ENCODE measurements around the gene CAPN9. TPM values are rescaled to one million over a fixed set of nuclear protein-coding genes. Genes with fewer than 3 reads are reported as not detected.

The CAPN9 gene
- total and polyA plus RNA-seq, 5 experiments from 2014 or later: not detected

DNA sequence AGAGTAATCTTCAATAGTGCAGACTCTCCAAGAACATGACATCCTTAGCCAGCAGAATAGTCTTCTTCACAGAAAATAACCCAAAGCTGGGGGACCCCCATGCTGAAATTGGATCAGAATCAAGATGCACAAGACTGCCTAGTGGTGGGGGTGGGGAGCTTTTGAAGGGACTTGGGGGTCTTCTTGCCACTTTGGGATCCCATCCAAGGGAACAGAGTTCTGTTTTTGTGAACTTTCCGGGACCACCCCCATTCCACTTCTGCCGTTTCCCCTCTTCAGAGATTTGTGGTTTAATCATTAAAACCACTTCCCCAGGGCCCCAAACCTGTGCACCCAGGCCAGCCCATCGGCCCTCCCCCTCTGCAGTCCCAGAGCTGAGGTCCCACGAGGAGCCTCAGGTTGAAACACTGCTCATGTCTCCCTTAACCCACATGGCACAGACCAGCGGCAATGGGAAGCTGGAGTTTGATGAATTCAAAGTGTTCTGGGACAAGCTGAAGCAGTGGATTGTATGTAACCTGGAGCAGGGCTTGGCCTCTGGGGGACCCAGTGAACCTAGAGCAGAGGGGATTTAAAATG lies 44.9 kb downstream of the CAPN9 start:
- Mint-ChIP-seq H3K27me3 (peaks cover 8 to 35% (median 22%) of the 10 kb centered on the region in 5 donors), H3K4me1 (peaks cover 0 to 3% (median 0%) of the 10 kb centered on the region in 4 donors)
- no peak for DNase-seq

DNA sequence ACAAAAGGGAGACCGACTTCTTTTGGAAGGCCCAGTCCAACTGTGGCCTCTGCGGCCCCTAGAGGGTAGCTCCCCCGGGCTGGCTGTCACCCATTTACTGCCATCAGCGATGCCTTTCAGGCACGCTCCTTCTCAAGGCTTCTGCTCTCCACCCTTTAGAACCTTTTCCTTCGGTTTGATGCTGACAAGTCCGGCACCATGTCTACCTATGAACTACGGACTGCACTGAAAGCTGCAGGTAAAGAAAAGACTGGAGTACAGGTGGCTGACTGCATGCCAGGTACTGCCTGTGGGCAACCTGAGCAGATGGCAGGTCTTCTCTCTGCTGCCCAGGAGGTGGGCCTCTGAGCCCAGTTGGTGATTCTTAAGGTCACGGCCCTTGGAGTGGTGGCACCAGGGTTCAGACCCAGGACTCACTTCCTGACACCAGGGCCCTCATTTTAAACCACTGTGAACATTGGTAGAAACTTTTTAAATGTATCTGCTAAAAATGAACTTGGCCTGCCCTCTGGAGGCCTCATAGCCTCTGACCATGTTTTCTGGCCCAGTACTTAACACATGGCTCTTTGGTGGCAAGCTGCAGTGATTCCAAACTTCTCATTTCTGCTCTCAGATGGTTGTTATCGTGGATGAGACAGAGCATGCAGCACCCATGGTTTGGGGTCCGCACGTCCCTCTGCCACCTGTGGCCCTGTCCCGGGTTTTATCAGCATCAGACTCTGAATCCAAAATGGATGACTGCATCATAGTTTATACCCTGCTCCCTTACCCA lies 45.7 kb downstream of the CAPN9 start:
- no peak overlapping the region for H3K27ac Mint-ChIP-seq
- no peak overlapping the region for H3K4me3 Mint-ChIP-seq
- H3K36me3 Mint-ChIP-seq: no peaks in the 10 kb centered on the region
- peaks cover 8 to 39% (median 22%) of the 10 kb centered on the region in 5 donors for H3K27me3 Mint-ChIP-seq
- POLR2A ChIA-PET: no interaction called here
- ATAC-seq (no peak), DNase-seq (no peak)
- peaks cover 0 to 3% (median 0%) of the 10 kb centered on the region in 4 donors for H3K4me1 Mint-ChIP-seq
- no peaks in the 10 kb centered on the region for H3K9me3 Mint-ChIP-seq

More for the DNA sequence above, 44.9 kb downstream of the CAPN9 start:
- Mint-ChIP-seq H3K9me3 (no peaks in the 10 kb centered on the region), H3K27ac (no peak overlapping the region), H3K36me3 (no peaks in the 10 kb centered on the region), H3K4me3 (no peak overlapping the region)
- ATAC-seq: no peak
- POLR2A ChIA-PET: no interaction called here

GRCh38 chr1:230793463-230793745 lies 46.2 kb downstream of the CAPN9 start:
- POLR2A ChIA-PET: no interaction called here
- Mint-ChIP-seq H3K9me3 (no peaks in the 10 kb centered on the region), H3K4me3 (no peak overlapping the region), H3K36me3 (no peaks in the 10 kb centered on the region), H3K4me1 (peaks cover 0 to 3% (median 0%) of the 10 kb centered on the region in 4 donors), H3K27me3 (peaks cover 4 to 39% (median 20%) of the 10 kb centered on the region in 5 donors), H3K27ac (no peak overlapping the region)
- DNase-seq: no peak
- no peak for ATAC-seq

DNA sequence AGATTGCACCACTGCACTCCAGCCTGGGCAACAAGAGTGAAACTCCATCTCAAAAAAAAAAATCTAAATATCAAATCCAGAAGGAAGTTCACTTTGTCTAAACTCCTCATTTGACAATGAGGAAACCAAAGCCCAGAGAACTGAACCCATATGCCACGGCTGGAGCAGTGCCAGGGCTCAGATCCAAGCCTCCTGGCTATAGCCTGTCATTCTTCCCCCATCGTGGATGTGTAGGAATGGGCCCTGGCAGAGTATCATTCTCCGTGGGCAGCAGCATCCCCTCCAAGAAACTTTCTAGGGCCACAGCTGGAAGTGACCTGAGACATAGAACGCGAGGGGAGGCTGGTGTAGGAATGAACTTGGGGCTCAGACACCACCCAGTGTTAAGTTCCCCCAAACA lies 47.2 kb downstream of the CAPN9 start:
- Mint-ChIP-seq H3K4me1 (peaks cover 0 to 3% (median 0%) of the 10 kb centered on the region in 4 donors), H3K4me3 (no peak overlapping the region), H3K27ac (no peak overlapping the region), H3K36me3 (no peaks in the 10 kb centered on the region), H3K27me3 (peaks cover 1 to 43% (median 22%) of the 10 kb centered on the region in 5 donors), H3K9me3 (no peaks in the 10 kb centered on the region)
- DNase-seq (no peak), ATAC-seq (no peak)
- POLR2A ChIA-PET: no interaction called here

DNA sequence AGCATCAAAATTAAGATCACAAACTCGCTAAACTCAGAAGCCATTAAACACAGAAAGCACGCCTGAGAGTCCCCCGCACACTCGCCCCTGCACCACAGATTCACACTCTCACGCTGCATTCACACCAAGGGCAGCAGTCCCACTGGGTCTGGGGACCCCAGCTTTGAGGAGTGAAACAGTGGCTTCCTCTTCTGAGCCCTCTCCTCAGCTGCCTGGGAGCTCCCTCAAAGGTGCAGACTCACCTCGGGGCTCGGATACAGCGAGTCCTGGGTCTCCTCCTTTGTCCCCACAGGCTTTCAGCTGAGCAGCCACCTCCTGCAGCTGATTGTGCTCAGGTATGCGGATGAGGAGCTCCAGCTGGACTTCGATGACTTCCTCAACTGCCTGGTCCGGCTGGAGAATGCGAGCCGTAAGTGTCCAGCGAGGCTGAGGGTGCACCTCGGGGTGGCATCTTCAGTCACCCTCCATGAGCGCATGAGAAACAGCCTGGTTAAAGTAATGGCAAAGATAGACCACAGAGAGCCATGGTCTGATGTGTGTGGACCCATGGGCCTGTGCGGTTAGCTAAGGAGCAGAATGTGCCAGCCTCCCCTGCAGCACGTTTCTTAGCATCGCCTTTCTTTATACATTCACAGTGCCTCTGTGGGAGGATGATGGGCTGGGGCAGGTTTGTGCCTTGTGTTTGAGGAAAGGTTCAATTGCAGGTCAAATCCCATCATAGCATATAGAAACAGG lies 47.9 kb downstream of the CAPN9 start:
- DNase-seq: no peak
- H3K27me3 Mint-ChIP-seq: peaks cover 1 to 46% (median 22%) of the 10 kb centered on the region in 5 donors
- H3K36me3 Mint-ChIP-seq: no peaks in the 10 kb centered on the region
- POLR2A ChIA-PET: no interaction called here
- H3K4me1 Mint-ChIP-seq: peaks cover 0 to 3% (median 0%) of the 10 kb centered on the region in 4 donors
- ATAC-seq: no peak
- H3K27ac Mint-ChIP-seq: no peak overlapping the region
- H3K4me3 Mint-ChIP-seq: no peak overlapping the region
- no peaks in the 10 kb centered on the region for H3K9me3 Mint-ChIP-seq

GRCh38 chr1:230796626-230797025 lies 49.4 kb downstream of the CAPN9 start:
- peaks cover 0 to 3% (median 0%) of the 10 kb centered on the region in 4 donors for H3K4me1 Mint-ChIP-seq
- H3K4me3 Mint-ChIP-seq: no peak overlapping the region
- DNase-seq: no peak
- H3K27me3 Mint-ChIP-seq: peaks cover 4 to 42% (median 21%) of the 10 kb centered on the region in 5 donors
- H3K27ac Mint-ChIP-seq: no peak overlapping the region
- ATAC-seq: no peak
- POLR2A ChIA-PET: no interaction called here
- no peaks in the 10 kb centered on the region for H3K9me3 Mint-ChIP-seq
- H3K36me3 Mint-ChIP-seq: no peaks in the 10 kb centered on the region

DNA sequence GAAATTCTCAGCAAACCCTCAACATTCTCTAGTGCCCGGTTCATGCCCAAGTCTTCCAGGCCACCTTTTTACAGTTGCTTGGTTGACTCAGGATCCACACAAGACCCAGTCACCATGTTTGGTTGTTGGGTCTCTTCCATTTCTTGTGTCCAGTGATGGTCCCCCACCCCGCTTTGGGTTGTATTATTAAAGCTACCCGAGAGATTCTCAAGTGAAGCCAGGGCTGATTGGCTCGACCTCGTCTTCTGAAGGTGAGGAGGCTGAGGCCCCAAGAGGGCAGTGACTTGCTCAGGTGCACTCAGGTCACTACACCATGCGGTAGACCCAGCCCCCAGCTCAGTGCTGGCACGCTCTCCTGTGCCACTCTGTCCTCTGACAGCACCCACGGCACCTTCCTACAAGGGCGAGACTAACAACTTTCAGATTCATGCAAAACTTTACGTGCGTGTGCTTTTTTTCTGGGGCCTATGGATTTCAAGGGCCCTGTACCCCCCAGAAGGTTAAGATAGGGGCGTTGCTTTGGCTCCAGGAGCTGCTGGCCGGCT lies 50.3 kb downstream of the CAPN9 start:
- no peaks in the 10 kb centered on the region for H3K4me1 Mint-ChIP-seq
- no peaks in the 10 kb centered on the region for H3K9me3 Mint-ChIP-seq
- H3K27me3 Mint-ChIP-seq: peaks cover 6 to 42% (median 24%) of the 10 kb centered on the region in 5 donors
- H3K4me3 Mint-ChIP-seq: no peak overlapping the region
- no peaks in the 10 kb centered on the region for H3K36me3 Mint-ChIP-seq
- ATAC-seq: no peak
- no peak for DNase-seq
- POLR2A ChIA-PET: no interaction called here
- H3K27ac Mint-ChIP-seq: no peak overlapping the region

- no peak for ATAC-seq
- H3K9me3 Mint-ChIP-seq: no peaks in the 10 kb centered on the region
- peaks cover 6 to 44% (median 24%) of the 10 kb centered on the region in 5 donors for H3K27me3 Mint-ChIP-seq
- no peak for DNase-seq
- no peak overlapping the region for H3K4me3 Mint-ChIP-seq
- no peak overlapping the region for H3K27ac Mint-ChIP-seq
- no peaks in the 10 kb centered on the region for H3K4me1 Mint-ChIP-seq
- POLR2A ChIA-PET: no interaction called here
- no peaks in the 10 kb centered on the region for H3K36me3 Mint-ChIP-seq
Measured at GRCh38 chr1:230797942-230798365, 50.8 kb downstream of the CAPN9 start.

GRCh38 chr1:230798491-230798890 lies 51.3 kb downstream of the CAPN9 start:
- POLR2A ChIA-PET: no interaction called here
- Mint-ChIP-seq H3K27ac (no peak overlapping the region), H3K4me3 (no peak overlapping the region), H3K27me3 (peaks cover 7 to 39% (median 19%) of the 10 kb centered on the region in 5 donors), H3K9me3 (no peaks in the 10 kb centered on the region), H3K36me3 (no peaks in the 10 kb centered on the region), H3K4me1 (no peaks in the 10 kb centered on the region)
- no peak for DNase-seq
- no peak for ATAC-seq

GRCh38 chr1:230800891-230801840 lies 54.0 kb downstream of the CAPN9 start:
- Mint-ChIP-seq H3K4me3 (peak overlapping the region in 1 of 10 donors; percentile 14), H3K27me3 (peaks cover 10 to 35% (median 16%) of the 10 kb centered on the region in 5 donors), H3K4me1 (no peaks in the 10 kb centered on the region), H3K36me3 (peaks cover 0 to 3% (median 0%) of the 10 kb centered on the region in 3 donors), H3K27ac (no peak overlapping the region), H3K9me3 (peaks cover 0 to 4% (median 0%) of the 10 kb centered on the region in 9 donors)
- DNase-seq: no peak
- ATAC-seq: no peak
- POLR2A ChIA-PET: no interaction called here

DNA sequence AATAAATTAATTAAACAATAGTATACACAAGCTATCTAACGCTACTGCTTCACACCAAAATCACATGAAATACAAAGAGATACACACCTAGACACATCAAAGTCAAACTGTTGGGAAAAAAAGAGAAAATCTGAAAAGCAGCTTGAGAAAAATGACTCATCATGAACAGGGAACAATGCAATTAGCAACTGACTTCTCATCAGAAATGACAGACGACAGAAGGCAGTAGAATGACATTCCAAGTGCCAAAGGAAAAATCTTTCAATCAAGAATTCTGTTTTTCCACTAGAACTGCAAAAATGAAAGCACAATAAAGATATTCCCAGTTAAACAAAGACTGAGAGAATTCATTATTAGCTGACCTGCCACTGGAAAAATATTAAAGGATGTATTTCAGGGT lies 57.2 kb downstream of the CAPN9 start:
- POLR2A ChIA-PET: no interaction called here
- peaks cover 6 to 15% (median 9%) of the 10 kb centered on the region in 5 donors for H3K27me3 Mint-ChIP-seq
- H3K27ac Mint-ChIP-seq: no peak overlapping the region
- H3K9me3 Mint-ChIP-seq: peaks cover 0 to 11% (median 4%) of the 10 kb centered on the region in 9 donors
- no peak for ATAC-seq
- H3K4me1 Mint-ChIP-seq: no peaks in the 10 kb centered on the region
- DNase-seq: no peak
- no peak overlapping the region for H3K4me3 Mint-ChIP-seq
- peaks cover 0 to 7% (median 0%) of the 10 kb centered on the region in 3 donors for H3K36me3 Mint-ChIP-seq

- Mint-ChIP-seq H3K36me3 (peaks cover 0 to 7% (median 3%) of the 10 kb centered on the region in 3 donors), H3K27me3 (peaks cover 3 to 11% (median 7%) of the 10 kb centered on the region in 5 donors), H3K9me3 (peaks cover 0 to 14% (median 6%) of the 10 kb centered on the region in 9 donors), H3K4me1 (no peaks in the 10 kb centered on the region), H3K27ac (no peak overlapping the region), H3K4me3 (no peak overlapping the region)
- POLR2A ChIA-PET: no interaction called here
- ATAC-seq (no peak), DNase-seq (no peak)
Measured at GRCh38 chr1:230806552-230806951, 59.4 kb downstream of the CAPN9 start.
